ENCODE measurements around the gene OR2J2.

- TF ChIP-seq CTCF (IDR thresholded peaks at IDR 0.05) (no peak), POLR2A (IDR thresholded peaks at IDR 0.05) (no peak)
Measured at GRCh38 chr6:29129326-29130012, 41.2 kb upstream of the OR2J2 start.

Data from body of pancreas (tissue), 4 donors.